ENCODE measurements around the gene KCNJ10. TPM values are rescaled to one million over a fixed set of nuclear protein-coding genes. Genes with fewer than 3 reads are reported as not detected.

KCNJ10 gene
- total and polyA plus RNA-seq, 4 experiments from 2014 or later = 0.08 TPM; not detected in 3

- Mint-ChIP-seq H3K36me3 (no peaks in the 10 kb centered on the region), H3K27ac (no peak overlapping the region), H3K27me3 (peaks cover 25 to 26% of the 10 kb centered on the region in 2 donors), H3K4me1 (peaks cover 0 to 4% (median 2%) of the 10 kb centered on the region in 4 donors), H3K4me3 (no peak overlapping the region), H3K9me3 (no peaks in the 10 kb centered on the region)
- H3K36me3 ChIP-seq (ENCODE audit: insufficient read depth, low read length) = no peaks in the 10 kb centered on the region
- POLR2A ChIA-PET (ENCODE audit: partially characterized antibody) = no interaction called here
- H3K9me3 ChIP-seq (ENCODE audit: control insufficient read depth in 1 of 2, low read length in 2 of 2) = no peaks in the 10 kb centered on the region
- no peak for DNase-seq
- H3K27me3 ChIP-seq (ENCODE audit: insufficient read depth, low read length) = peaks cover 9% of the 10 kb centered on the region
- CTCF ChIA-PET (ENCODE audit: partially characterized antibody) = no interaction called here
- H3K4me3 ChIP-seq (ENCODE audit: low read length in 2 of 2) = no peak overlapping the region
- H3K27ac ChIP-seq (ENCODE audit: low read depth, low read length) = no peak overlapping the region
- intact Hi-C loops (cut with micrococcal nuclease) = no loop called here
- H3K4me1 ChIP-seq (ENCODE audit: insufficient read depth, low read length) = no peaks in the 10 kb centered on the region
These were observed 83.4 kb downstream of the KCNJ10 start for GRCh38 chr1:159986531-159986930.

GRCh38 chr1:159986093-159986492 lies 83.9 kb downstream of the KCNJ10 start:
- ChIA-PET POLR2A (ENCODE audit: partially characterized antibody) (no interaction called here), CTCF (ENCODE audit: partially characterized antibody) (interaction anchor here (1.7 kb wide), 1 partner anchor 19 kb away, joined by 4 read pairs; no protein-coding TSS in a partner anchor)
- H3K4me1 ChIP-seq (ENCODE audit: insufficient read depth, low read length) = no peaks in the 10 kb centered on the region
- intact Hi-C loops (cut with micrococcal nuclease) = no loop called here
- H3K36me3 ChIP-seq (ENCODE audit: insufficient read depth, low read length) = no peaks in the 10 kb centered on the region
- H3K27me3 ChIP-seq (ENCODE audit: insufficient read depth, low read length) = peaks cover 9% of the 10 kb centered on the region
- no peak overlapping the region for H3K27ac ChIP-seq (ENCODE audit: low read depth, low read length)
- Mint-ChIP-seq H3K36me3 (no peaks in the 10 kb centered on the region), H3K4me3 (no peak overlapping the region), H3K27me3 (peaks cover 24 to 26% of the 10 kb centered on the region in 2 donors), H3K4me1 (no peaks in the 10 kb centered on the region), H3K9me3 (no peaks in the 10 kb centered on the region), H3K27ac (peak overlapping the region in 1 of 7 donors; percentile 53)
- no peak overlapping the region for H3K4me3 ChIP-seq (ENCODE audit: low read length in 2 of 2)
- H3K9me3 ChIP-seq (ENCODE audit: control insufficient read depth in 1 of 2, low read length in 2 of 2) = no peaks in the 10 kb centered on the region
- DNase-seq = no peak

GRCh38 chr1:159985473-159985872 lies 84.5 kb downstream of the KCNJ10 start:
- Histone ChIP-seq H3K4me3 (ENCODE audit: low read length in 2 of 2) (no peak overlapping the region), H3K36me3 (ENCODE audit: insufficient read depth, low read length) (no peaks in the 10 kb centered on the region), H3K4me1 (ENCODE audit: insufficient read depth, low read length) (no peaks in the 10 kb centered on the region), H3K9me3 (ENCODE audit: control insufficient read depth in 1 of 2, low read length in 2 of 2) (no peaks in the 10 kb centered on the region), H3K27ac (ENCODE audit: low read depth, low read length) (no peak overlapping the region), H3K27me3 (ENCODE audit: insufficient read depth, low read length) (peaks cover 9% of the 10 kb centered on the region)
- ChIA-PET CTCF (ENCODE audit: partially characterized antibody) (interaction anchor here (1.0 to 1.7 kb wide), 2 partner anchors 20 to 22 kb away, joined by 3 to 4 read pairs; no protein-coding TSS in a partner anchor), POLR2A (ENCODE audit: partially characterized antibody) (no interaction called here)
- H3K4me1 Mint-ChIP-seq = no peaks in the 10 kb centered on the region
- no peaks in the 10 kb centered on the region for H3K9me3 Mint-ChIP-seq
- intact Hi-C loops (cut with micrococcal nuclease) = no loop called here
- no peak for DNase-seq
- H3K4me3 Mint-ChIP-seq = no peak overlapping the region
- no peaks in the 10 kb centered on the region for H3K36me3 Mint-ChIP-seq
- H3K27me3 Mint-ChIP-seq = peaks cover 26 to 27% of the 10 kb centered on the region in 2 donors
- H3K27ac Mint-ChIP-seq = no peak overlapping the region

- no peaks in the 10 kb centered on the region for H3K4me1 Mint-ChIP-seq
- ChIA-PET CTCF (ENCODE audit: partially characterized antibody) (no interaction called here), POLR2A (ENCODE audit: partially characterized antibody) (no interaction called here)
These were observed 86.3 kb downstream of the KCNJ10 start for GRCh38 chr1:159983681-159984080.

GRCh38 chr1:159982280-159982679 lies 87.7 kb downstream of the KCNJ10 start:
- POLR2A ChIA-PET (ENCODE audit: partially characterized antibody) = no interaction called here
- Histone ChIP-seq H3K36me3 (ENCODE audit: insufficient read depth, low read length) (no peaks in the 10 kb centered on the region), H3K27ac (ENCODE audit: low read depth, low read length) (no peak overlapping the region), H3K9me3 (ENCODE audit: control insufficient read depth in 1 of 2, low read length in 2 of 2) (no peaks in the 10 kb centered on the region), H3K4me1 (ENCODE audit: insufficient read depth, low read length) (no peaks in the 10 kb centered on the region), H3K4me3 (ENCODE audit: low read length in 2 of 2) (no peak overlapping the region), H3K27me3 (ENCODE audit: insufficient read depth, low read length) (peaks cover 9% of the 10 kb centered on the region)
- no peaks in the 10 kb centered on the region for H3K9me3 Mint-ChIP-seq
- CTCF ChIA-PET (ENCODE audit: partially characterized antibody) = no interaction called here
- intact Hi-C loops (cut with micrococcal nuclease) = no loop called here
- no peaks in the 10 kb centered on the region for H3K36me3 Mint-ChIP-seq
- H3K4me1 Mint-ChIP-seq = no peaks in the 10 kb centered on the region
- H3K27me3 Mint-ChIP-seq = peaks cover 23 to 33% of the 10 kb centered on the region in 2 donors
- H3K4me3 Mint-ChIP-seq = no peak overlapping the region
- no peak for DNase-seq
- no peak overlapping the region for H3K27ac Mint-ChIP-seq

More at GRCh38 chr1:159983681-159984080, 86.3 kb downstream of the KCNJ10 start:
- no peaks in the 10 kb centered on the region for H3K36me3 Mint-ChIP-seq
- Histone ChIP-seq H3K9me3 (ENCODE audit: control insufficient read depth in 1 of 2, low read length in 2 of 2) (no peaks in the 10 kb centered on the region), H3K36me3 (ENCODE audit: insufficient read depth, low read length) (no peaks in the 10 kb centered on the region), H3K27me3 (ENCODE audit: insufficient read depth, low read length) (peaks cover 9% of the 10 kb centered on the region), H3K27ac (ENCODE audit: low read depth, low read length) (no peak overlapping the region), H3K4me3 (ENCODE audit: low read length in 2 of 2) (no peak overlapping the region), H3K4me1 (ENCODE audit: insufficient read depth, low read length) (no peaks in the 10 kb centered on the region)
- H3K4me3 Mint-ChIP-seq = no peak overlapping the region
- DNase-seq = no peak
- intact Hi-C loops (cut with micrococcal nuclease) = no loop called here
- peaks cover 29 to 32% of the 10 kb centered on the region in 2 donors for H3K27me3 Mint-ChIP-seq
- no peak overlapping the region for H3K27ac Mint-ChIP-seq
- no peaks in the 10 kb centered on the region for H3K9me3 Mint-ChIP-seq

- Mint-ChIP-seq H3K27me3 (peaks cover 25 to 35% of the 10 kb centered on the region in 2 donors), H3K4me1 (no peaks in the 10 kb centered on the region), H3K27ac (no peak overlapping the region), H3K4me3 (no peak overlapping the region), H3K9me3 (no peaks in the 10 kb centered on the region), H3K36me3 (no peaks in the 10 kb centered on the region)
- POLR2A ChIA-PET (ENCODE audit: partially characterized antibody) = no interaction called here
- no peak for DNase-seq
- no peaks in the 10 kb centered on the region for H3K9me3 ChIP-seq (ENCODE audit: control insufficient read depth in 1 of 2, low read length in 2 of 2)
- H3K36me3 ChIP-seq (ENCODE audit: insufficient read depth, low read length) = no peaks in the 10 kb centered on the region
- intact Hi-C loops (cut with micrococcal nuclease) = no loop called here
- CTCF ChIA-PET (ENCODE audit: partially characterized antibody) = no interaction called here
- no peaks in the 10 kb centered on the region for H3K4me1 ChIP-seq (ENCODE audit: insufficient read depth, low read length)
- H3K4me3 ChIP-seq (ENCODE audit: low read length in 2 of 2) = no peak overlapping the region
- peaks cover 9% of the 10 kb centered on the region for H3K27me3 ChIP-seq (ENCODE audit: insufficient read depth, low read length)
- no peak overlapping the region for H3K27ac ChIP-seq (ENCODE audit: low read depth, low read length)
These were observed 88.5 kb downstream of the KCNJ10 start for GRCh38 chr1:159981351-159982055.

- ChIA-PET CTCF (ENCODE audit: partially characterized antibody) (no interaction called here), POLR2A (ENCODE audit: partially characterized antibody) (no interaction called here)
- Mint-ChIP-seq H3K36me3 (no peaks in the 10 kb centered on the region), H3K27ac (no peak overlapping the region), H3K4me1 (no peaks in the 10 kb centered on the region), H3K9me3 (no peaks in the 10 kb centered on the region), H3K27me3 (peaks cover 22 to 32% of the 10 kb centered on the region in 2 donors), H3K4me3 (no peak overlapping the region)
- Histone ChIP-seq H3K4me3 (ENCODE audit: low read length in 2 of 2) (no peak overlapping the region), H3K27ac (ENCODE audit: low read depth, low read length) (no peak overlapping the region), H3K27me3 (ENCODE audit: insufficient read depth, low read length) (peaks cover 9% of the 10 kb centered on the region), H3K4me1 (ENCODE audit: insufficient read depth, low read length) (no peaks in the 10 kb centered on the region), H3K9me3 (ENCODE audit: control insufficient read depth in 1 of 2, low read length in 2 of 2) (no peaks in the 10 kb centered on the region), H3K36me3 (ENCODE audit: insufficient read depth, low read length) (no peaks in the 10 kb centered on the region)
- intact Hi-C loops (cut with micrococcal nuclease) = no loop called here
- DNase-seq = no peak
These were observed 89.2 kb downstream of the KCNJ10 start for GRCh38 chr1:159980786-159981185.

Data from CD4-positive, alpha-beta memory T cell (primary cell).